GM23248 (cell line): ENCODE data around the gene TTC39C. TPM values are rescaled to one million over a fixed set of nuclear protein-coding genes. Genes with fewer than 3 reads are reported as not detected.

ENCODE experiments used
- DNase-seq: peaks from one replicate; pipeline ENCODE4 v3.0.0-alpha.2; 2015
- H2AFZ ChIP-seq: fragments of 200-600 bp; sonication (generic); 2 replicates; pipeline ENCODE4 v1.6.1; 2016; ENCODE audit warnings: antibody characterized with exemption
- H3F3A ChIP-seq: fragments of 200-600 bp; sonication (generic); 2 replicates; pipeline ENCODE4 v1.6.1; 2016; ENCODE audit warnings: mild to moderate bottlenecking, antibody characterized with exemption, mixed run types; ENCODE audit not compliant: insufficient read depth
- H3K27ac ChIP-seq: fragments of 200-600 bp; sonication (generic); 2 replicates; pipeline ENCODE4 v1.5.1; 2016; ENCODE audit warnings: mild to moderate bottlenecking
- H3K27me3 ChIP-seq: fragments of 200-600 bp; sonication (generic); replicated peaks from 2 replicates; pipeline ENCODE4 v1.6.1; 2016; ENCODE audit warnings: mild to moderate bottlenecking; ENCODE audit not compliant: insufficient read depth
- H3K36me3 ChIP-seq: fragments of 200-600 bp; sonication (generic); 2 replicates; pipeline ENCODE4 v1.6.1; 2016; ENCODE audit warnings: low read depth, mild to moderate bottlenecking
- H3K4me1 ChIP-seq: fragments of 200-600 bp; sonication (generic); 2 replicates; pipeline ENCODE4 v1.6.1; 2016; ENCODE audit warnings: mild to moderate bottlenecking; ENCODE audit not compliant: insufficient read depth
- H3K4me2 ChIP-seq: fragments of 200-600 bp; sonication (generic); one replicate; pipeline ENCODE4 v1.6.1; 2016; ENCODE audit warnings: mild to moderate bottlenecking; ENCODE audit not compliant: unreplicated experiment
- H3K4me3 ChIP-seq: fragments of 200-600 bp; sonication (generic); 2 replicates; pipeline ENCODE4 v1.5.1; 2016; ENCODE audit warnings: mild to moderate bottlenecking
- H3K79me2 ChIP-seq: fragments of 200-600 bp; sonication (generic); 2 replicates; pipeline ENCODE4 v1.6.1; 2016; ENCODE audit warnings: mild to moderate bottlenecking; ENCODE audit not compliant: insufficient read depth
- H3K9ac ChIP-seq: fragments of 200-600 bp; sonication (generic); 2 replicates; pipeline ENCODE4 v1.6.1; 2016; ENCODE audit warnings: mild to moderate bottlenecking
- H3K9me2 ChIP-seq: fragments of 200-600 bp; sonication (generic); 2 replicates; pipeline ENCODE4 v1.6.1; 2016; ENCODE audit warnings: mixed run types, mild to moderate bottlenecking, moderate library complexity; ENCODE audit not compliant: insufficient read depth
- H3K9me3 ChIP-seq: fragments of 200-600 bp; sonication (generic); one replicate; pipeline ENCODE4 v1.6.1; 2017; ENCODE audit warnings: low read depth
- H4K20me1 ChIP-seq: fragments of 200-600 bp; sonication (generic); 2 replicates; pipeline ENCODE4 v1.6.0; 2016; ENCODE audit not compliant: insufficient read depth
- EZH2 ChIP-seq: fragments of 200-600 bp; sonication (generic); IDR thresholded peaks from 2 replicates; pipeline ENCODE4 v1.6.1; 2018; ENCODE audit warnings: antibody characterized with exemption, mild to moderate bottlenecking; ENCODE audit not compliant: insufficient read depth, poor library complexity, severe bottlenecking
- EZH2phosphoT487 ChIP-seq: fragments of 200-600 bp; sonication (generic); IDR thresholded peaks from 2 replicates; pipeline ENCODE4 v1.6.1; 2018; ENCODE audit warnings: antibody characterized with exemption, moderate library complexity, mild to moderate bottlenecking, low read depth; ENCODE audit not compliant: insufficient read depth
- WGBS, 2 experiments: methylation state at CpG; one replicate each; pipeline ENCODE4 v1.1.6; 2015 to 2017; ENCODE audit warnings: low lambda C conversion rate in 2 of 2, low coverage in 1 of 2; ENCODE audit errors: missing lambda C conversion rate in 2 of 2; 5-methylcytosine and 5-hydroxymethylcytosine counted together
- in situ Hi-C: fragments of 300-500 bp; cut with MboI; formaldehyde crosslinking; loops from 2 replicates; pipeline ENCODE4 v1.15.0; 2020
- polyA plus RNA-seq: library from polyadenylated mRNA; unstranded; fragments of >200 nt; fragmentation: Nextera tagmentation; extraction: Ambion mirVana; gene quantifications from 2 replicates; pipeline ENCODE4 v1.2.1, GENCODE V29; 2016
- total RNA-seq: library from RNA; depleted of rRNA; stranded (reverse); fragments of >200 nt; shearing (Covaris generic); gene quantifications from 2 replicates; pipeline ENCODE4 v1.2.3, GENCODE V29; 2014

TTC39C gene
- total and polyA plus RNA-seq, 2 experiments from 2014 or later: 15.7 to 24.3 TPM

DNA sequence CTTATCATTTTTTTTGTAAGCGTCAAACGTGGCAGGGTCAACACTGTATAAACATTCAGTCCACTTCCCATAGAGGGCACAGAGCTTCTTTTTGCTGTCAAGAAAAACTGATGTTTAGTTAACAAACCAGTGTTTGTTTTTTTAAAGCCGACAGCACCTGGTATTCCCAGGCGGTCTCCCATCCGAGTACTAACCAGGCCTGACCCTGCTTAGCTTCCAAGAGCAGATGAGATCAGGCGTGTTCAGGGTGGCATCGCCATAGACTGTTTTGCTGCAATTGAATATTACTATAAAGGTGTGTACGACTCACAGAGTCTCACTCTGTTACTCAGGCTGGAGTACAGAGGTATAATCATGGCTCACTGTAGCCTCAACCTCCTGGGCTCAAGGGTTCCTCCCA is 155.8 kb downstream of the TTC39C start:
- no peaks in the 10 kb centered on the region for H3K36me3 ChIP-seq
- H2AFZ ChIP-seq: no peak overlapping the region
- 87 to 90% methylated on average over 8 of the region's 8 CpGs for WGBS, 2 experiments
- no peak overlapping the region for H3K9ac ChIP-seq
- no peaks in the 10 kb centered on the region for H3F3A ChIP-seq
- H3K4me1 ChIP-seq: no peaks in the 10 kb centered on the region
- no peaks in the 10 kb centered on the region for H3K27me3 ChIP-seq
- no peak for DNase-seq
- no peak overlapping the region for H3K4me2 ChIP-seq
- no peak overlapping the region for H3K4me3 ChIP-seq
- H3K9me2 ChIP-seq: no peaks in the 10 kb centered on the region
- no peaks in the 10 kb centered on the region for H3K79me2 ChIP-seq
- H3K27ac ChIP-seq: no peak overlapping the region
- H4K20me1 ChIP-seq: no peaks in the 10 kb centered on the region
- no peaks in the 10 kb centered on the region for H3K9me3 ChIP-seq
- no peak for TF ChIP-seq EZH2
- TF ChIP-seq EZH2phosphoT487: no peak
- in situ Hi-C loops: no loop called here

DNA sequence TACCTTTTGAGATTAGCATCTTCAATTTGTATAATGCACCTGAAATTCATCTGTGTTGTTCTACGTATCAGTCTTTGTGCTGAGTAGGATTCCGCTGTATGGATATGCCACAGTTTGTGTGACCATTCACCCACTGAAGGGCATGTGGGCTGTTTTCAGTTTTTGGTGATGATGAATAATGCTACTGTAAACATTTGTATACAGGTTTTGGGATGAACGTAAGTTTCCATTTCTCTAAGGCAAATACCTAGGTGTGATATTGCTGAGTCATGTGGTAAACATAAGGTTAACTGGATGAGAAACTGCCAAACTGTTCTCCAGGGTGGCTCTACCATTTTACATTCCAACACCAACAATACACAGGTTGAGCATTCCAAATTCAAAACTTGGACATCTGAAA is 159.4 kb downstream of the TTC39C start:
- in situ Hi-C loops: no loop called here
- TF ChIP-seq EZH2: no peak
- TF ChIP-seq EZH2phosphoT487: no peak
- H3K9me3 ChIP-seq: no peaks in the 10 kb centered on the region
- no peak overlapping the region for H2AFZ ChIP-seq
- H3K27me3 ChIP-seq: no peaks in the 10 kb centered on the region
- WGBS, 2 experiments: 91 to 94% methylated on average over 3 of the region's 3 CpGs
- no peaks in the 10 kb centered on the region for H3K4me1 ChIP-seq
- H3K4me2 ChIP-seq: no peak overlapping the region
- no peak overlapping the region for H3K4me3 ChIP-seq
- no peak for DNase-seq
- H3K36me3 ChIP-seq: no peaks in the 10 kb centered on the region
- H3K27ac ChIP-seq: no peak overlapping the region
- H4K20me1 ChIP-seq: no peaks in the 10 kb centered on the region
- H3K9ac ChIP-seq: no peak overlapping the region
- H3K9me2 ChIP-seq: no peaks in the 10 kb centered on the region
- H3F3A ChIP-seq: no peaks in the 10 kb centered on the region
- H3K79me2 ChIP-seq: no peaks in the 10 kb centered on the region

DNA sequence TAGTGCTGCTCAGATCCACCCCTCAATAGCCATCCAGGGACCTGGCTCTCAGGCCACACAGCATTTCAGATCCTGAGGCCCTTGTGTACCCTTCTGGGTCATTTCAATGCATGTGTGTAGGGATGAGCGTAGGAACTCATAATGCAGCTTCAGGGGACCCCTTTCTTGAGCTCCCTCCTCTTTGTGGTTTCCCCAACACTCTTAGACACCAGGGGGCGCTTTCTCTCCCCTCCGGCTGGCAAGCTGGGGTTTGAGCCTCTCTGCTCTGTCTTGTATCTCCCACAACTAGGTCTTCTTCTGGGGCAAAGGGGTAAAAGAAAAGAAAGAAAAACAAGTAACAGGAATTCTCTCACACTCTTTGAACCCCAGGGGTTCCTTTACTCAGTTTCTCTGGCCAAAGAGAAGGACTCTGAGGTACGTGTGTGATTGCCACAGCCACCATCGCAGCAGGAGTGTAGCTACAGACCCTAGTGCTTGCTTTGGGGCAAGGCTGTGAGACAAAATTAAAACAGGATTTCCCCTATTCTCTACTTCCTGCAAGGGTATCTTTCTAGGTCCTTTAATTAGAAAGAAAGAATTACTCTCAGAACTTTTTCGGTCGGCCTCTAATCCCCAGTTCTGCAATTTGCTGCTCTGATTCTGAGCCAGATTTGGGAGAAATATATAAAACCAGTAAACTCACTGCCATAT is 162.3 kb downstream of the TTC39C start:
- no peaks in the 10 kb centered on the region for H3K9me2 ChIP-seq
- in situ Hi-C loops: no loop called here
- 67 to 70% methylated on average over 7 of the region's 7 CpGs for WGBS, 2 experiments
- H3K9ac ChIP-seq: no peak overlapping the region
- TF ChIP-seq EZH2phosphoT487 (no peak), EZH2 (no peak)
- H3K9me3 ChIP-seq: no peaks in the 10 kb centered on the region
- H3K4me1 ChIP-seq: peaks cover 7% of the 10 kb centered on the region
- H3K27me3 ChIP-seq: no peaks in the 10 kb centered on the region
- H3K36me3 ChIP-seq: no peaks in the 10 kb centered on the region
- no peaks in the 10 kb centered on the region for H4K20me1 ChIP-seq
- H3K4me3 ChIP-seq: no peak overlapping the region
- H3F3A ChIP-seq: peaks cover 7% of the 10 kb centered on the region; the same call in 1 of the 2 replicates
- no peak overlapping the region for H3K27ac ChIP-seq
- no peak overlapping the region for H2AFZ ChIP-seq
- DNase-seq: peak; percentile 66
- H3K4me2 ChIP-seq: no peak overlapping the region
- no peaks in the 10 kb centered on the region for H3K79me2 ChIP-seq

DNA sequence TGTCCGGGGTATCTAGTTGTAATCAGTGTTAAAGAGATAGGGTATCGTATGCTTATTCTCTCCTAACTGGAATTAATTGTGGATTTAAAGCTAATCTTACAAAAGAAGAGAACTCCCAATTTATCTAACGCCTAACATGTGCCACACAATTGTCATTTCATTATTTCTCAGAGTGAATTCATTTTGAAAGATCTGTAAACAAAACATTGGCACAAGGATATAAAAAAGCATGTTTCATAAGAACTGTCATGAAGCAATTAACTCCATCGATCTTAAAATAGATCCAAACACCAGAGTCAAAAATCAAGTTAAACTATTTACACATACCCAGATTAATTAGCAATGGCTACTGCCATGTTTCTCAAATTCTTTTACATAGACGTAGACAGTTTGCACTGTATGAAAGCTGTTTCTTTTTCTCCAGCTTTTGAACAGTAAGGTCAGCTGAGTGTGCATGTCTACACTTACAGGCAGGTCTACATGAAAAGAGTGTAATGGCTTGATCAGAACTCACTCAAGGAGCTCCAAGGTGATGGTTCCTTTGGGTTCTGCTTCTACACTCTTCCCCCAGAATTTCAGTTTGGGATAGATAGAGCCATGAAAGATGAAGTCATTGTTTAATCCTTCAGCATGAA is 163.1 kb downstream of the TTC39C start:
- in situ Hi-C loops: no loop called here
- H3K9me2 ChIP-seq: no peaks in the 10 kb centered on the region
- no peaks in the 10 kb centered on the region for H4K20me1 ChIP-seq
- peaks cover 13% of the 10 kb centered on the region for H3K4me1 ChIP-seq
- H3K4me2 ChIP-seq: no peak overlapping the region
- no peak for DNase-seq
- H3K9ac ChIP-seq: no peak overlapping the region
- no peaks in the 10 kb centered on the region for H3K36me3 ChIP-seq
- TF ChIP-seq EZH2: no peak
- TF ChIP-seq EZH2phosphoT487: no peak
- peaks cover 12% of the 10 kb centered on the region; the same call in 1 of the 2 replicates for H3F3A ChIP-seq
- no peak overlapping the region for H3K4me3 ChIP-seq
- no peak overlapping the region for H2AFZ ChIP-seq
- H3K9me3 ChIP-seq: no peaks in the 10 kb centered on the region
- H3K27me3 ChIP-seq: no peaks in the 10 kb centered on the region
- H3K27ac ChIP-seq: no peak overlapping the region
- 71 to 73% methylated on average over 5 of the region's 5 CpGs for WGBS, 2 experiments
- H3K79me2 ChIP-seq: no peaks in the 10 kb centered on the region
